ENCODE data around the gene CDK8.

DNA sequence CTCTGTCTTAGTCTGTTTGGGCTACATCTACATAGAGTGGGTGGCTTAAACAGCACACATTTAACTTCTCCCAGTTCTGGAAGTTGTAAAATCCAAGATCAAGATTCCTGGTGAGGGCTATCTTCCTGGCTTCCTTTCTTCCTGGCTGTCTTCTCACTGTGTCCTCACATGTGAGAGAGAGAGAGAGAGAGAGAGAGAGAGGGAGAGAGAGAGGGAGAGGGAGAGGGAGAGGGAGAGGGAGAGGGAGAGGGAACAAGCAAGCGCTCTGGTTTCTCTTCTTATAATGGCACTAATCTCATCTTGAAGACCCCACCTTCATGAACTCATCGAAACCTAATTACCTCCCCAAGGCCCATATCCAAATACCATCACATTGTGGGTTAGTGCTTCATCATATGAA lies 69.2 kb downstream of the CDK8 start:
- TF ChIP-seq, protein P1, sequence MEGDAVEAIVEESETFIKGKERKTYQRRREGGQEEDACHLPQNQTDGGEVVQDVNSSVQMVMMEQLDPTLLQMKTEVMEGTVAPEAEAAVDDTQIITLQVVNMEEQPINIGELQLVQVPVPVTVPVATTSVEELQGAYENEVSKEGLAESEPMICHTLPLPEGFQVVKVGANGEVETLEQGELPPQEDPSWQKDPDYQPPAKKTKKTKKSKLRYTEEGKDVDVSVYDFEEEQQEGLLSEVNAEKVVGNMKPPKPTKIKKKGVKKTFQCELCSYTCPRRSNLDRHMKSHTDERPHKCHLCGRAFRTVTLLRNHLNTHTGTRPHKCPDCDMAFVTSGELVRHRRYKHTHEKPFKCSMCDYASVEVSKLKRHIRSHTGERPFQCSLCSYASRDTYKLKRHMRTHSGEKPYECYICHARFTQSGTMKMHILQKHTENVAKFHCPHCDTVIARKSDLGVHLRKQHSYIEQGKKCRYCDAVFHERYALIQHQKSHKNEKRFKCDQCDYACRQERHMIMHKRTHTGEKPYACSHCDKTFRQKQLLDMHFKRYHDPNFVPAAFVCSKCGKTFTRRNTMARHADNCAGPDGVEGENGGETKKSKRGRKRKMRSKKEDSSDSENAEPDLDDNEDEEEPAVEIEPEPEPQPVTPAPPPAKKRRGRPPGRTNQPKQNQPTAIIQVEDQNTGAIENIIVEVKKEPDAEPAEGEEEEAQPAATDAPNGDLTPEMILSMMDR (IDR thresholded peaks at IDR 0.05; ENCODE audit: extremely low read depth in 1 of 2, insufficient read depth in 1 of 2, low read depth in 1 of 2, low read length in 2 of 2), result no peak
- TF ChIP-seq MYC (IDR thresholded peaks at IDR 0.05; ENCODE audit: low read depth, low read length) (no peak), EZH2 (IDR thresholded peaks at IDR 0.05; ENCODE audit: borderline replicate concordance, low read depth, low read length, severe bottlenecking) (no peak), JUN (IDR thresholded peaks at IDR 0.05; ENCODE audit: borderline replicate concordance, insufficient read depth, insufficient read length, low read depth) (no peak)
